NCI-H446 treated with DMSO at 0.1 percent for 48 hours (cell line): ENCODE data around the gene TBRG4.

Experiments
- DNase-seq: peaks from one replicate; lab custom pipeline; 2025; lab: John Stamatoyannopoulos, UW

Gene TBRG4

DNA sequence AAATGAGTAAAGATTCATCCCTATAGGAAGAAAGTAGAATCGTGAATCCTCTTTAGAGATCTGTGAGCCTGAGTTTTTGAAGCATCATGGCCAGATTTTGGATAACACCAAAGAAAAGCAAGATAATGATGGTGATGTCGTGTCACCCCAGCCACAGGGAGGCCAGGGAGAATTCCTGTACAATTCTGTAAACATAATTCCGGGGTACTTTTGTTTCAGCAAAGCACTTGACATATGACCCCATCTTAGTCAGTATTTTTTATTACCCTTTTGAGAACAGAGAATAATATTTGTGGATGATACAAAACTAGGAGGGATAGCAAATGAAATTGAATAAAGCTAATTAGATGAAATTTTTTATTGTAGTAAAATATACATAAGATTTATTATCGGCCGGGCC is 56.5 kb downstream of the TBRG4 start:
- DNase-seq, result no peak

DNA sequence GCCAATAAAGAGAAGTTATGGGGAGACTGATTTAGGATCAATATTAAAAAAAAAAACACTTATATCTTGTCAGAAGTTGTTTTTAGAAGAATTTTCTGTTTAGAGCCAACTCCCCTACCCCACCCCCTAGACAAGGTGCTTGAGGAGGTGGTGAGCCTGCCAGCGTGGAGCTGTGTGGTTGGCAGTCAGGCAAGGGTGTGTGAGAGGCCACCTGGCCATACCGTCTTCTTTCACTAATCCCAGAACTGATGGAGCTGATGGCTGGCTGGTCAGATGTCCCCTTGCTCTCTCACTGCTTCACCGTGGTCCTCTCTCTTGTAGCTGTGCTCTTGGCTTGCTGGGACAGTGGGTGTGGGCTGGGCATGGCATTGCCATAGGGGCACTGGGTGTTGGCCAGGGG is 57.1 kb downstream of the TBRG4 start:
- DNase-seq, result no peak

DNA sequence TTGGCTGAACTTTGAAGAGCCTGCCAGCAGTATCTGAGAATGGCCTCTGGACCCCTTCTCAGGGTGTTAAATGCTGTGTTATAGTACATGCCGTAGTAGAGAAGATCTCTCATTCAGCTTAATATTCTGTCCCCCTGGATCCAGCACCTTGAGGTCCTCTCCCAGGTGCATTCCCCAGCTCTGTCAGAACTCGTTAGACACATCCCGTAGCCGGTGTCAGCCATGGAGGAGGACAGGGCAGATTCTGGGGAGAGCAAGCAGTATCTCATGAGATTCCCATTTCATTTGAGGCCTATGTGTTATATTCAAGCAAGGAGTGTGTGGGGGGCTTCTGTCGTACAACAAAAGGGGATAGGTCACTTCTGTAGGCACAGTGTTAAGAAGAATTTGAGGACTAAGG is 57.6 kb downstream of the TBRG4 start:
- DNase-seq, result no peak

DNA sequence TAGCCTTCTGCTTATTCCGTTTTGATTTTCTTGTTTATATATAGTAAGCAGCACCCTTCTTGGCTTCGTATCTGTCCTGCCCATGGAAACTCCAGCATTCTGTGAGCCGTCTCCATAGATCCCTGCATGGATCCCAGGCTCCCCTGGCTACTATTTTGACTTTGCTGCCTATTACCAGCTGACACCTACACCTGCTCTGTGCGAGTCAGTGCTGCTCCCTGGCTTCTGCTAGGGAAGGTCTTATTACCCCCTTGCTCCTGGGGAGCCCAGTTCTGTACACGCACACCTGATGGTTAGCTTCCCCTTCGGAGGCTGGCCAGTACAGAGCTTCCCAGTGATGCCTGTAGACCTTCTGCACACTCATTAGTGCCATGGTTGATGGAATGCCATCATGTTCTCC is 58.1 kb downstream of the TBRG4 start:
- no peak for DNase-seq

DNA sequence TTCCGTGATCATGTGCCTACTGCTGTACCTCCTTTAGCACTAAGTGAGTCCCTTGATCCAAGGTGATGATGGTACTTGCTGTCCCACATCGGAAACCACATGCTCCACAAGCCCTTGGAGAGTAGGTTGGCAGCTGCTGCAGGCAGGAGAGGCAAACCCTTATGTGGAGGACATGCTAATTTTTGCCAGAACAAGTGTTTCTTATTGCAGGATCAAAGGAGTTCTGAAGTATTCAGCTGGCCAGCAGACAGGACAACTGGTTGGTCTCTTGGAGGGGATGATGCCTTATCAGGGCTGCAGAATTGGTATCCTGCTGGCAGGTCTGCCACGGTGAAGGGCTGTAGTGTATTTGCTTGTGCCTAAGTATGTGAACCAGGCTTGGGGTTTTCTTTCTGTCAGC is 59.5 kb downstream of the TBRG4 start:
- no peak for DNase-seq

DNA sequence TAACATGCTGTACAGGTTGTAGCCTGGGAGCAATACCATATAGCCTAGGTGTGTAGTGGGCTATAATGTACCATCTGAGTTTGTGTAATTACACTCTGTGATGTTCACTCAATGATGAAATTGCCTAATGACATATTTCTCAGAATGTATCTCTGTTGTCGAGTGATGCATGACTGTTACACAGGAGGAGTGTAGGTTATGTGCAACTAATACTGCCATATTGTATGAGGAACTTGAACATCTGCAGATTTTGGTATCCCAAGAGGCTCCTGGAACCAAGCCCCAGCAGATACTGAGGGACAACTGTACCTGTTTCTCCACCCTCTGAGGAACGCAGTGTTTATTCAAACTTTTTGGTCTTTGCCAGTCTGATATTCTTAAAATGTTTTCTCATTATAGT is 61.3 kb downstream of the TBRG4 start:
- DNase-seq, result no peak
